Vagina (tissue), 2 donors: Measurements from ENCODE around the gene STON2.

ENCODE experiments used
- CTCF ChIP-seq, 3 experiments: fragments of 450-650 bp in 2 of 3; fragments of 200-600 bp in 1 of 3; sonication (generic) in 1 of 3; IDR thresholded peaks; one replicate each; pipeline ENCODE4 v1.5.1; 2017 to 2019; ENCODE audit warnings: antibody characterized with exemption in 3 of 3, mild to moderate bottlenecking in 2 of 3, moderate library complexity in 2 of 3
- POLR2A ChIP-seq, 2 donors: fragments of 450-650 bp; IDR thresholded peaks; one replicate each; pipeline ENCODE4 v1.6.1; 2017; ENCODE audit warnings: antibody characterized with exemption in 2 of 2, mild to moderate bottlenecking in 2 of 2, moderate library complexity in 2 of 2

GRCh38 chr14:81281332-81281731, 118.8 kb downstream of the STON2 start:
- TF ChIP-seq CTCF (IDR thresholded peaks at IDR 0.05) (no peak), POLR2A (IDR thresholded peaks at IDR 0.05) (no peak)
